Measurements from ENCODE around the gene IFI27L1.

Gene IFI27L1

GRCh38 chr14:94075008-94075407 is 6.1 kb upstream of the IFI27L1 start:
- H3F3A ChIP-seq (ENCODE audit: insufficient read depth, low read length): no peaks in the 10 kb centered on the region; the same call in 1 of the 2 replicates
- peaks cover 10% of the 10 kb centered on the region; the same call in 1 of the 2 replicates for H3K4me1 ChIP-seq (ENCODE audit: low read length)
- H3K27me3 ChIP-seq (replicated peaks; ENCODE audit: insufficient read depth, low read length): no peaks in the 10 kb centered on the region
- H3K79me2 ChIP-seq (ENCODE audit: low read length): peaks cover 94% of the 10 kb centered on the region
- TF ChIP-seq EZH2phosphoT487 (IDR thresholded peaks at IDR 0.05; ENCODE audit: low read length): no peak
- TF ChIP-seq EZH2 (optimal IDR thresholded peaks at IDR 0.05; ENCODE audit: low read depth, low read length): no peak
- TF ChIP-seq CTCF (IDR thresholded peaks at IDR 0.05; ENCODE audit: low read length): no peak
- H4K20me1 ChIP-seq (ENCODE audit: insufficient read depth, low read length): no peaks in the 10 kb centered on the region; the same call in 1 of the 2 replicates
- DNase-seq: no peak
- no peak overlapping the region for H2AFZ ChIP-seq (ENCODE audit: low read length)
- H3K9ac ChIP-seq (ENCODE audit: low read length): no peak overlapping the region
- H3K9me2 ChIP-seq (replicated peaks; ENCODE audit: insufficient read depth, low read length): no peaks in the 10 kb centered on the region
- H3K4me2 ChIP-seq (ENCODE audit: low read depth, low read length): no peak overlapping the region
- no peaks in the 10 kb centered on the region; the same call in 1 of the 2 replicates for H3K36me3 ChIP-seq (replicated peaks; ENCODE audit: insufficient read depth, low read length)
- H3K27ac ChIP-seq (ENCODE audit: low read length): no peak overlapping the region
- no peak overlapping the region for H3K4me3 ChIP-seq (ENCODE audit: low read length)
- H3K9me3 ChIP-seq (replicated peaks; ENCODE audit: insufficient read depth, low read length): no peaks in the 10 kb centered on the region

GRCh38 chr14:94077111-94077821 is 3.8 kb upstream of the IFI27L1 start:
- H3K79me2 ChIP-seq (ENCODE audit: low read length): peaks cover 91% of the 10 kb centered on the region
- no peak overlapping the region for H3K4me3 ChIP-seq (ENCODE audit: low read length)
- H3K27ac ChIP-seq (ENCODE audit: low read length): no peak overlapping the region
- no peak for TF ChIP-seq EZH2 (optimal IDR thresholded peaks at IDR 0.05; ENCODE audit: low read depth, low read length)
- no peak for TF ChIP-seq EZH2phosphoT487 (IDR thresholded peaks at IDR 0.05; ENCODE audit: low read length)
- no peak for TF ChIP-seq CTCF (IDR thresholded peaks at IDR 0.05; ENCODE audit: low read length)
- H3K9ac ChIP-seq (ENCODE audit: low read length): no peak overlapping the region
- H4K20me1 ChIP-seq (ENCODE audit: insufficient read depth, low read length): no peaks in the 10 kb centered on the region; the same call in 1 of the 2 replicates
- H3K9me2 ChIP-seq (replicated peaks; ENCODE audit: insufficient read depth, low read length): no peaks in the 10 kb centered on the region
- H3K9me3 ChIP-seq (replicated peaks; ENCODE audit: insufficient read depth, low read length): no peaks in the 10 kb centered on the region
- H3K27me3 ChIP-seq (replicated peaks; ENCODE audit: insufficient read depth, low read length): no peaks in the 10 kb centered on the region
- peaks cover 10% of the 10 kb centered on the region; the same call in 1 of the 2 replicates for H3K4me1 ChIP-seq (ENCODE audit: low read length)
- H3K36me3 ChIP-seq (replicated peaks; ENCODE audit: insufficient read depth, low read length): no peaks in the 10 kb centered on the region; the same call in 1 of the 2 replicates
- H3F3A ChIP-seq (ENCODE audit: insufficient read depth, low read length): peaks cover 5% of the 10 kb centered on the region; the same call in 1 of the 2 replicates
- H3K4me2 ChIP-seq (ENCODE audit: low read depth, low read length): peak overlapping the region; percentile 24; the same call in 1 of the 2 replicates
- no peak for DNase-seq
- H2AFZ ChIP-seq (ENCODE audit: low read length): no peak overlapping the region

- peaks cover 92% of the 10 kb centered on the region for H3K79me2 ChIP-seq (ENCODE audit: low read length)
- no peak overlapping the region for H2AFZ ChIP-seq (ENCODE audit: low read length)
- no peaks in the 10 kb centered on the region for H3K9me2 ChIP-seq (replicated peaks; ENCODE audit: insufficient read depth, low read length)
- peaks cover 13% of the 10 kb centered on the region; the same call in 1 of the 2 replicates for H3K4me1 ChIP-seq (ENCODE audit: low read length)
- TF ChIP-seq CTCF (IDR thresholded peaks at IDR 0.05; ENCODE audit: low read length) (no peak), EZH2phosphoT487 (IDR thresholded peaks at IDR 0.05; ENCODE audit: low read length) (no peak), EZH2 (optimal IDR thresholded peaks at IDR 0.05; ENCODE audit: low read depth, low read length) (no peak)
- H3K36me3 ChIP-seq (replicated peaks; ENCODE audit: insufficient read depth, low read length): no peaks in the 10 kb centered on the region; the same call in 1 of the 2 replicates
- H3F3A ChIP-seq (ENCODE audit: insufficient read depth, low read length): peaks cover 5% of the 10 kb centered on the region; the same call in 1 of the 2 replicates
- peak overlapping the region; percentile 43; the same call in 1 of the 2 replicates for H3K4me2 ChIP-seq (ENCODE audit: low read depth, low read length)
- no peaks in the 10 kb centered on the region for H3K9me3 ChIP-seq (replicated peaks; ENCODE audit: insufficient read depth, low read length)
- no peak overlapping the region for H3K27ac ChIP-seq (ENCODE audit: low read length)
- H3K9ac ChIP-seq (ENCODE audit: low read length): no peak overlapping the region
- DNase-seq: no peak
- H3K4me3 ChIP-seq (ENCODE audit: low read length): no peak overlapping the region
- H4K20me1 ChIP-seq (ENCODE audit: insufficient read depth, low read length): no peaks in the 10 kb centered on the region; the same call in 1 of the 2 replicates
- H3K27me3 ChIP-seq (replicated peaks; ENCODE audit: insufficient read depth, low read length): no peaks in the 10 kb centered on the region
Observed at GRCh38 chr14:94077823-94078222, 3.3 kb upstream of the IFI27L1 start.

Data from MM.1S (cell line).